HG03196 (cell line): ENCODE results near the gene ADIG.

Source experiments
- ATAC-seq: cut with Tn5 transposase; IDR thresholded peaks from one replicate; pipeline ENCODE4 v1.9.1; 2021; ENCODE audit not compliant: unreplicated experiment

Gene ADIG

GRCh38 chr20:38581013-38581412 lies at the start of gene ADIG:
Gene ADIG (plus strand): TSS chr20:38581197. CDS start chr20:38581251, 54 bp downstream.
- ATAC-seq, result no peak

- no peak for ATAC-seq
Observed at GRCh38 chr20:38534756-38535155, 46.2 kb upstream of the ADIG start.

GRCh38 chr20:38536310-38536709 lies 44.7 kb upstream of the ADIG start:
- ATAC-seq, result no peak

- ATAC-seq, result no peak
Observed at GRCh38 chr20:38537176-38537575, 43.8 kb upstream of the ADIG start.

- no peak for ATAC-seq
Observed at GRCh38 chr20:38538789-38539188, 42.2 kb upstream of the ADIG start.

- no peak for ATAC-seq
Observed at GRCh38 chr20:38543014-38543906, 37.7 kb upstream of the ADIG start.

GRCh38 chr20:38545771-38546170 lies 35.2 kb upstream of the ADIG start:
- no peak for ATAC-seq

GRCh38 chr20:38547288-38548085 lies 33.5 kb upstream of the ADIG start:
- no peak for ATAC-seq

- ATAC-seq, result no peak
Observed at GRCh38 chr20:38548356-38549083, 32.5 kb upstream of the ADIG start.

- ATAC-seq, result no peak
Observed at GRCh38 chr20:38550274-38550673, 30.7 kb upstream of the ADIG start.

- ATAC-seq, result no peak
Observed at GRCh38 chr20:38551056-38551626, 29.9 kb upstream of the ADIG start.

- ATAC-seq, result no peak
Observed at GRCh38 chr20:38554986-38555385, 26.0 kb upstream of the ADIG start.

- ATAC-seq, result no peak
Observed at GRCh38 chr20:38555395-38555794, 25.6 kb upstream of the ADIG start.

GRCh38 chr20:38557174-38557573 lies 23.8 kb upstream of the ADIG start:
- no peak for ATAC-seq

GRCh38 chr20:38558596-38559360 lies 22.2 kb upstream of the ADIG start:
- ATAC-seq, result no peak

- no peak for ATAC-seq
Observed at GRCh38 chr20:38559764-38560163, 21.2 kb upstream of the ADIG start.

- ATAC-seq, result no peak
Observed at GRCh38 chr20:38563802-38564431, 17.1 kb upstream of the ADIG start.

GRCh38 chr20:38564680-38565079 lies 16.3 kb upstream of the ADIG start:
- no peak for ATAC-seq

- ATAC-seq, result no peak
Observed at GRCh38 chr20:38566036-38566598, 14.9 kb upstream of the ADIG start.
